A549 (cell line): ENCODE measurements around the gene ZNF385A.

Experiments
- ESRRA ChIP-seq: fragments of 150-350 bp; IDR thresholded peaks from 2 replicates; pipeline ENCODE4 v1.6.1; 2014; ENCODE audit warnings: mild to moderate bottlenecking, low read length, borderline replicate concordance
- FOSL2 ChIP-seq, 2 experiments: fragments of 450-650 bp in 1 of 2; fragments of >200 bp in 1 of 2; sonication (Bioruptor Twin) in 1 of 2; formaldehyde crosslinking; IDR thresholded peaks; 2 replicates each; pipeline versions ENCODE4 v1.5.0 to v1.6.1; 2016 to 2020; ENCODE audit warnings: mild to moderate bottlenecking in 1 of 2, moderate library complexity in 1 of 2
- GATA3 ChIP-seq: IDR thresholded peaks from 2 replicates; pipeline ENCODE4 v1.6.1; 2012; ENCODE audit warnings: borderline replicate concordance
- HDAC2 ChIP-seq: fragments of 200-600 bp; sonication (generic); IDR thresholded peaks from 2 replicates; pipeline ENCODE4 v1.6.1; 2016
- MAX ChIP-seq: IDR thresholded peaks from 2 replicates; pipeline ENCODE4 v1.6.1; 2012
- POLR2A ChIP-seq: IDR thresholded peaks from 2 replicates; pipeline ENCODE4 v1.6.1; 2012; ENCODE audit warnings: mild to moderate bottlenecking, low read length
- TF ChIP-seq, protein P1 (sequence below): fragments of >200 bp; sonication (Bioruptor Twin); formaldehyde crosslinking; IDR thresholded peaks from 3 replicates; pipeline ENCODE4 v1.5.1; 2016

DNA sequence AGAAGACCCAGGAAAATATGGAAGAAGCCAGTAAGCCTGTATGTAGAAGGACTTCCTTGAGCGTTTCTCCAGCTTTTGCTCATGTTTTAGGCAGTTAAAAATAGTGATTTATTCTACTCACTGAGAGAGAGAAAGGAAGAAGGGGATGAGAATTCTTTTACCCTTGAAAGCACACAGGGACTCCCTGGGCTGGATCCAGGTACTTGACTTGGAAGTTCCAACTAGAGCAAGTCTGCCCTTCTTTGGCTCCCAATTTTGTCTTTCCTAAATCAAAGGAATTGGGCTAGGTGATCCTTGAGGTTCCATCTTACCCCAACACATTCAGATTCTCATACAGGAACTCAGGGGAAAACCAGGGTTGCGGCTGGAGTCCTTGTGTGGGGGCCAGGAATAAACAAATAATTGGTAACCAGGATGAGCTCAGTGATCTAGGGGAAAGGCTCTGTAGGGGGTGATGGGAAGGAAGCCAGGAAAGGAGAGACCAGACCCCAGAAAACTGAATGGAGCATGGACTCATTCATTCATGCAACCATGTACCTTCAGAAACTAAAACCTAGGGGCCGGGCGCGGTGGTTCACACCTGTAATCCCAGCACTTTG is 46.0 kb upstream of the ZNF385A start:
- TF ChIP-seq HDAC2 = no peak
- TF ChIP-seq POLR2A = no peak
- TF ChIP-seq, protein P1, sequence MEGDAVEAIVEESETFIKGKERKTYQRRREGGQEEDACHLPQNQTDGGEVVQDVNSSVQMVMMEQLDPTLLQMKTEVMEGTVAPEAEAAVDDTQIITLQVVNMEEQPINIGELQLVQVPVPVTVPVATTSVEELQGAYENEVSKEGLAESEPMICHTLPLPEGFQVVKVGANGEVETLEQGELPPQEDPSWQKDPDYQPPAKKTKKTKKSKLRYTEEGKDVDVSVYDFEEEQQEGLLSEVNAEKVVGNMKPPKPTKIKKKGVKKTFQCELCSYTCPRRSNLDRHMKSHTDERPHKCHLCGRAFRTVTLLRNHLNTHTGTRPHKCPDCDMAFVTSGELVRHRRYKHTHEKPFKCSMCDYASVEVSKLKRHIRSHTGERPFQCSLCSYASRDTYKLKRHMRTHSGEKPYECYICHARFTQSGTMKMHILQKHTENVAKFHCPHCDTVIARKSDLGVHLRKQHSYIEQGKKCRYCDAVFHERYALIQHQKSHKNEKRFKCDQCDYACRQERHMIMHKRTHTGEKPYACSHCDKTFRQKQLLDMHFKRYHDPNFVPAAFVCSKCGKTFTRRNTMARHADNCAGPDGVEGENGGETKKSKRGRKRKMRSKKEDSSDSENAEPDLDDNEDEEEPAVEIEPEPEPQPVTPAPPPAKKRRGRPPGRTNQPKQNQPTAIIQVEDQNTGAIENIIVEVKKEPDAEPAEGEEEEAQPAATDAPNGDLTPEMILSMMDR = no peak
- TF ChIP-seq MAX = no peak
- no peak for TF ChIP-seq FOSL2 (IDR thresholded peaks at IDR 0.05)
- TF ChIP-seq FOSL2 (CRISPR knock-in tag; IDR thresholded peaks at IDR 0.05) = no peak
- no peak for TF ChIP-seq GATA3
- TF ChIP-seq ESRRA = no peak
